K562 (cell line): ENCODE measurements around the gene POLD1. TPM values are rescaled to one million over a fixed set of nuclear protein-coding genes. Genes with fewer than 3 reads are reported as not detected.
A peak's percentile ranks its signal among the peaks of the same experiment; 100 is the strongest.

Experiments
- ATF4 ChIP-seq: fragments of 450-650 bp; formaldehyde crosslinking; IDR thresholded peaks from 2 replicates; pipeline ENCODE4 v1.4.0; 2022; ENCODE audit warnings: mild to moderate bottlenecking, moderate library complexity
- CEBPB ChIP-seq: fragments of 450-650 bp; IDR thresholded peaks from 2 replicates; pipeline ENCODE4 v1.6.1; 2016; ENCODE audit warnings: missing genetic modification characterization, missing compliant biosample characterization
- CREBBP ChIP-seq: IDR thresholded peaks from one replicate; pipeline ENCODE4 v1.6.1; 2012; ENCODE audit warnings: low read depth, mild to moderate bottlenecking, control low read depth, inconsistent platforms, low read length
- FOXJ3 ChIP-seq: sonication (generic); formaldehyde crosslinking; IDR thresholded peaks from 2 replicates; pipeline ENCODE4 v1.4.0; 2020; ENCODE audit warnings: mild to moderate bottlenecking, missing genetic modification reagents
- HEY1 ChIP-seq: fragments of 250-450 bp; sonication (Bioruptor Pico); IDR thresholded peaks from 2 replicates; pipeline ENCODE4 v1.5.0; 2020; ENCODE audit warnings: mild to moderate bottlenecking, moderate library complexity, borderline replicate concordance
- MED1 ChIP-seq: sonication (generic); formaldehyde crosslinking; IDR thresholded peaks from 2 replicates; pipeline ENCODE4 v1.8.1; 2023; ENCODE audit warnings: missing genetic modification reagents, borderline replicate concordance
- NCOA1 ChIP-seq: fragments of 450-650 bp; IDR thresholded peaks from 2 replicates; pipeline ENCODE4 v1.6.1; 2016; ENCODE audit warnings: low read depth
- NCOR1 ChIP-seq: fragments of 450-650 bp; IDR thresholded peaks from 2 replicates; pipeline ENCODE4 v1.6.1; 2016; ENCODE audit warnings: mild to moderate bottlenecking, moderate library complexity
- OTX1 ChIP-seq: fragments of 450-650 bp; formaldehyde crosslinking; IDR thresholded peaks from 2 replicates; pipeline ENCODE4 v1.4.0; 2022; ENCODE audit warnings: mild to moderate bottlenecking
- RAD51 ChIP-seq: fragments of 450-650 bp; IDR thresholded peaks from 2 replicates; pipeline ENCODE4 v1.7.1; 2016; ENCODE audit warnings: low read depth, mild to moderate bottlenecking, borderline replicate concordance
- SIX5 ChIP-seq, 2 experiments: IDR thresholded peaks; 2 replicates each; pipeline ENCODE4 v1.6.1; 2011; ENCODE audit warnings: low read length in 2 of 2, borderline replicate concordance in 1 of 2, low read depth in 1 of 2, mild to moderate bottlenecking in 1 of 2, moderate library complexity in 1 of 2; ENCODE audit not compliant: insufficient read depth in 1 of 2
- STAG1 ChIP-seq: sonication (generic); formaldehyde crosslinking; IDR thresholded peaks from 2 replicates; pipeline ENCODE4 v1.5.0; 2020; ENCODE audit warnings: missing genetic modification reagents, borderline replicate concordance
- TAF7 ChIP-seq: fragments of 450-650 bp; IDR thresholded peaks from 2 replicates; pipeline ENCODE4 v1.6.1; 2016; ENCODE audit warnings: missing genetic modification characterization, missing compliant biosample characterization
- U2AF1 ChIP-seq: fragments of 200-400 bp; formaldehyde crosslinking; optimal IDR thresholded peaks from 2 replicates; pipeline ENCODE3; 2017; ENCODE audit warnings: mild to moderate bottlenecking, low read depth, low read length, moderate library complexity
- ZBTB17 ChIP-seq: fragments of 450-650 bp; formaldehyde crosslinking; IDR thresholded peaks from 2 replicates; pipeline ENCODE4 v1.4.0; 2020; ENCODE audit warnings: mild to moderate bottlenecking
- ZFP36 ChIP-seq: fragments of 150-350 bp; IDR thresholded peaks from 2 replicates; pipeline ENCODE4 v1.6.1; 2018; ENCODE audit warnings: low read length, low read depth; ENCODE audit not compliant: partially characterized antibody
- ZNF175 ChIP-seq: fragments of 200-800 bp; sonication (Bioruptor generic); IDR thresholded peaks from 2 replicates; pipeline ENCODE4 v1.6.1; 2016; ENCODE audit warnings: low read depth, mild to moderate bottlenecking, missing genetic modification characterization, missing compliant biosample characterization
- ZNF239 ChIP-seq: fragments of 250-450 bp; sonication (Bioruptor Pico); IDR thresholded peaks from 2 replicates; pipeline ENCODE4 v1.4.0; 2020; ENCODE audit warnings: mild to moderate bottlenecking
- ZZZ3 ChIP-seq: fragments of 450-650 bp; IDR thresholded peaks from 2 replicates; pipeline ENCODE4 v1.6.1; 2016; ENCODE audit warnings: antibody characterized with exemption, mild to moderate bottlenecking, moderate library complexity
- polyA plus RNA-seq, 8 experiments: library from polyadenylated mRNA; depleted of rRNA in 4 of 8; stranded (reverse) in 5 of 8; unstranded in 3 of 8; fragments of >200 nt; fragmentation: Nextera tagmentation in 2 of 8; fragmentation: Illumina TruSeq in 1 of 8; extraction: Ambion mirVana in 2 of 8; extraction: Trizol in 1 of 8; gene quantifications; 2 replicates each; pipeline versions ENCODE4 v1.2.1 to v1.2.3, GENCODE V29; 2011 to 2014; ENCODE audit warnings: inconsistent platforms in 1 of 8, missing spikeins in 1 of 8
- total RNA-seq, 7 experiments: library from RNA; depleted of rRNA in 6 of 7; stranded (reverse); fragments of >200 nt in 6 of 7; fragmentation: Illumina TruSeq in 2 of 7; extraction: Trizol in 2 of 7; gene quantifications; 2 replicates each; pipeline versions ENCODE4 v1.2.1 to v1.2.3, GENCODE V29; 2011 to 2021; ENCODE audit warnings: low replicate concordance in 1 of 7
- TF ChIP-seq, protein P1 (sequence below): fragments of 250-450 bp; sonication (Bioruptor Pico); IDR thresholded peaks from 2 replicates; pipeline ENCODE4 v1.8.0; 2022; ENCODE audit warnings: inconsistent platforms
- TF ChIP-seq, protein P2 (sequence below): fragments of 450-650 bp; IDR thresholded peaks from 2 replicates; pipeline ENCODE4 v1.7.0; 2016; ENCODE audit warnings: borderline replicate concordance
- TF ChIP-seq, protein P3 (sequence below): fragments of 250-450 bp; sonication (Bioruptor Pico); IDR thresholded peaks from 2 replicates; pipeline ENCODE4 v1.8.0; 2022; ENCODE audit warnings: moderate library complexity, mild to moderate bottlenecking, inconsistent platforms

Gene POLD1
- total and polyA plus RNA-seq, 9 of the 15 experiments (the other 6 are each of a cell fraction or from before 2014, with no cell fraction given): 1.3 to 312 (median 47.8) TPM

DNA sequence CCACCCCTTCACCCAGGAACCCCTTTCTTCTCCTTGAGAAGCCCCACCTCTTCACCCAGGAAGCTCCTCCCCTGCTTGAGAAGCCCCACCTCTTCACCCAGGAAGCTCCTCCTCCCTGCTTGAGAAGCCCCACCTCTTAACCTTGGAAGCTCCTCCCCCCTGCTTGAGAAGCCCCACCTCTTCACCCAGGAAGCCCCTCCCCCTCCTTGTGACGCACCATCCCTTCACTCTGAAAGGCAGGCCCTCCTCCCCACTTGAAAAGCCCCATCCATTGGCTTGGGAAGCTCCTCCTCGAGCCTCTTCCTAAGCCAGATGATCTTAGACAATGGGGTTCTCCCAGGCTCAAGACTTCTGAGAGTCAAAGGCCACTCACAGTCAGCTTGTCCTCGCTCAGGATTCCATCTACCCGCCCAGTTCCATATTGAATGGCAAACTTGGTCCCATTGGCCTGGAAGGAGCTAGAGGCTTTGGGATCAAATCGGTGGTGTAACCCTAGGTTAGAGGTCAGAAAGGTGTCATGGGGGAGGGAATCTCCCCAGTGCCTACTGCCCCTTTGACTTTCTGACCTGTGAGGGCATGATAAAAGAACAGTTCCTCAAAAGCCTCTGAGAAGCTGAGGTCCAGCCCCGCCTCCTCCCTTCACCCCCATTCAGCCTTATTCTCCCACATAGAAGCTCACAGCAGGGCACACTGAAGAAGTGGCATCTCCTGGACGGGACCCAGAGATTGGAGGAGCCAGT is 22.7 kb upstream of the POLD1 start (continued):
- TF ChIP-seq, protein P1, sequence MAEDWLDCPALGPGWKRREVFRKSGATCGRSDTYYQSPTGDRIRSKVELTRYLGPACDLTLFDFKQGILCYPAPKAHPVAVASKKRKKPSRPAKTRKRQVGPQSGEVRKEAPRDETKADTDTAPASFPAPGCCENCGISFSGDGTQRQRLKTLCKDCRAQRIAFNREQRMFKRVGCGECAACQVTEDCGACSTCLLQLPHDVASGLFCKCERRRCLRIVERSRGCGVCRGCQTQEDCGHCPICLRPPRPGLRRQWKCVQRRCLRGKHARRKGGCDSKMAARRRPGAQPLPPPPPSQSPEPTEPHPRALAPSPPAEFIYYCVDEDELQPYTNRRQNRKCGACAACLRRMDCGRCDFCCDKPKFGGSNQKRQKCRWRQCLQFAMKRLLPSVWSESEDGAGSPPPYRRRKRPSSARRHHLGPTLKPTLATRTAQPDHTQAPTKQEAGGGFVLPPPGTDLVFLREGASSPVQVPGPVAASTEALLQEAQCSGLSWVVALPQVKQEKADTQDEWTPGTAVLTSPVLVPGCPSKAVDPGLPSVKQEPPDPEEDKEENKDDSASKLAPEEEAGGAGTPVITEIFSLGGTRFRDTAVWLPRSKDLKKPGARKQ (CRISPR knock-in tag): no peak
- TF ChIP-seq ZFP36: no peak
- peak; percentile 28; the same call in 1 of the 2 replicates for TF ChIP-seq CEBPB (tag)
- no peak for TF ChIP-seq MED1 (CRISPR knock-in tag)
- no peak for TF ChIP-seq STAG1 (CRISPR knock-in tag)
- TF ChIP-seq TAF7: no peak
- no peak for TF ChIP-seq ZNF239
- TF ChIP-seq ZZZ3: no peak
- no peak for TF ChIP-seq OTX1 (CRISPR knock-in tag)
- TF ChIP-seq CREBBP: no peak
- no peak for TF ChIP-seq SIX5 (IDR thresholded peaks at IDR 0.05; ENCODE audit: borderline replicate concordance in 1 of 2, insufficient read depth in 1 of 2, low read depth in 1 of 2, low read length in 2 of 2)
- TF ChIP-seq ATF4: no peak
- no peak for TF ChIP-seq U2AF1
- peak; percentile 60 for TF ChIP-seq NCOR1
- peak; percentile 23; the same call in 1 of the 2 replicates for TF ChIP-seq NCOA1
- TF ChIP-seq, protein P2, sequence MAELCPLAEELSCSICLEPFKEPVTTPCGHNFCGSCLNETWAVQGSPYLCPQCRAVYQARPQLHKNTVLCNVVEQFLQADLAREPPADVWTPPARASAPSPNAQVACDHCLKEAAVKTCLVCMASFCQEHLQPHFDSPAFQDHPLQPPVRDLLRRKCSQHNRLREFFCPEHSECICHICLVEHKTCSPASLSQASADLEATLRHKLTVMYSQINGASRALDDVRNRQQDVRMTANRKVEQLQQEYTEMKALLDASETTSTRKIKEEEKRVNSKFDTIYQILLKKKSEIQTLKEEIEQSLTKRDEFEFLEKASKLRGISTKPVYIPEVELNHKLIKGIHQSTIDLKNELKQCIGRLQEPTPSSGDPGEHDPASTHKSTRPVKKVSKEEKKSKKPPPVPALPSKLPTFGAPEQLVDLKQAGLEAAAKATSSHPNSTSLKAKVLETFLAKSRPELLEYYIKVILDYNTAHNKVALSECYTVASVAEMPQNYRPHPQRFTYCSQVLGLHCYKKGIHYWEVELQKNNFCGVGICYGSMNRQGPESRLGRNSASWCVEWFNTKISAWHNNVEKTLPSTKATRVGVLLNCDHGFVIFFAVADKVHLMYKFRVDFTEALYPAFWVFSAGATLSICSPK: no peak
- no peak for TF ChIP-seq ZBTB17 (CRISPR knock-in tag)
- no peak for TF ChIP-seq HEY1 (CRISPR knock-in tag)
- TF ChIP-seq ZNF175 (CRISPR knock-in tag): no peak
- no peak for TF ChIP-seq FOXJ3 (CRISPR knock-in tag)
- TF ChIP-seq, protein P3, sequence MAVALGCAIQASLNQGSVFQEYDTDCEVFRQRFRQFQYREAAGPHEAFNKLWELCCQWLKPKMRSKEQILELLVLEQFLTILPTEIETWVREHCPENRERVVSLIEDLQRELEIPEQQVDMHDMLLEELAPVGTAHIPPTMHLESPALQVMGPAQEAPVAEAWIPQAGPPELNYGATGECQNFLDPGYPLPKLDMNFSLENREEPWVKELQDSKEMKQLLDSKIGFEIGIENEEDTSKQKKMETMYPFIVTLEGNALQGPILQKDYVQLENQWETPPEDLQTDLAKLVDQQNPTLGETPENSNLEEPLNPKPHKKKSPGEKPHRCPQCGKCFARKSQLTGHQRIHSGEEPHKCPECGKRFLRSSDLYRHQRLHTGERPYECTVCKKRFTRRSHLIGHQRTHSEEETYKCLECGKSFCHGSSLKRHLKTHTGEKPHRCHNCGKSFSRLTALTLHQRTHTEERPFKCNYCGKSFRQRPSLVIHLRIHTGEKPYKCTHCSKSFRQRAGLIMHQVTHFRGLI (CRISPR knock-in tag): no peak
- TF ChIP-seq RAD51: no peak
